Measurements from ENCODE around the gene ADGRG3.
A peak's percentile ranks its signal among the peaks of the same experiment; 100 is the strongest.

ADGRG3 gene

GRCh38 chr16:57736419-57737351 lies 68.6 kb downstream of the ADGRG3 start:
- DNase-seq (ENCODE audit: low spot score), result peak; percentile 55

GRCh38 chr16:57738844-57739243 lies 70.7 kb downstream of the ADGRG3 start:
- DNase-seq (ENCODE audit: low spot score), result no peak

Data from NAMALWA (cell line).